NCI-H2107 treated with DMSO at 0.1 percent for 48 hours (cell line): ENCODE results near the gene C10orf105.

ENCODE experiments used
- DNase-seq: peaks from one replicate; lab custom pipeline; 2025; ENCODE audit not compliant: unreplicated experiment; lab: John Stamatoyannopoulos, UW

C10orf105 gene

GRCh38 chr10:71737834-71738197, 18.2 kb upstream of the C10orf105 start:
- DNase-seq, result no peak

GRCh38 chr10:71737001-71737833, 17.6 kb upstream of the C10orf105 start:
- no peak for DNase-seq

GRCh38 chr10:71736570-71736952, 17.0 kb upstream of the C10orf105 start:
- DNase-seq, result peak; percentile 1

GRCh38 chr10:71735709-71736569, 16.4 kb upstream of the C10orf105 start:
- no peak for DNase-seq

- no peak for DNase-seq
Measured at GRCh38 chr10:71734797-71735196, 15.2 kb upstream of the C10orf105 start.

- DNase-seq, result no peak
Measured at GRCh38 chr10:71731791-71732190, 12.2 kb upstream of the C10orf105 start.

- DNase-seq, result no peak
Measured at GRCh38 chr10:71729161-71729636, 9.6 kb upstream of the C10orf105 start.

- peak; percentile 7 for DNase-seq
Measured at GRCh38 chr10:71727738-71728737, 8.5 kb upstream of the C10orf105 start.

GRCh38 chr10:71727105-71727737, 7.6 kb upstream of the C10orf105 start:
- no peak for DNase-seq

GRCh38 chr10:71726580-71727104, 7.1 kb upstream of the C10orf105 start:
- DNase-seq, result no peak

GRCh38 chr10:71725998-71726579, 6.5 kb upstream of the C10orf105 start:
- no peak for DNase-seq

- DNase-seq, result no peak
Measured at GRCh38 chr10:71725249-71725648, 5.7 kb upstream of the C10orf105 start.

GRCh38 chr10:71724539-71724938, 5.0 kb upstream of the C10orf105 start:
- DNase-seq, result no peak

- no peak for DNase-seq
Measured at GRCh38 chr10:71723311-71723710, 3.7 kb upstream of the C10orf105 start.

GRCh38 chr10:71722849-71723248, 3.3 kb upstream of the C10orf105 start:
- DNase-seq, result no peak

- DNase-seq, result no peak
Measured at GRCh38 chr10:71721313-71721712, 1.7 kb upstream of the C10orf105 start.

- no peak for DNase-seq
Measured at GRCh38 chr10:71720288-71720687, 710 bp upstream of the C10orf105 start.

GRCh38 chr10:71719042-71719441, 536 bp downstream of the C10orf105 start:
- no peak for DNase-seq

GRCh38 chr10:71718165-71718698, 1.3 kb downstream of the C10orf105 start:
- no peak for DNase-seq
